Neural progenitor cell (in vitro differentiated cells): Measurements from ENCODE around the gene IFNA5. TPM values are rescaled to one million over a fixed set of nuclear protein-coding genes. Genes with fewer than 3 reads are reported as not detected.

Experiments
- DNase-seq: peaks from one replicate; pipeline ENCODE4 v3.0.0-alpha.2; 2016; ENCODE audit warnings: low spot score
- H2AFZ ChIP-seq: fragments of 200-600 bp; sonication (generic); replicated peaks from 2 replicates; pipeline ENCODE4 v1.6.1; 2016; ENCODE audit warnings: antibody characterized with exemption
- H3F3A ChIP-seq: fragments of 200-600 bp; sonication (generic); 2 replicates; pipeline ENCODE4 v1.6.1; 2016; ENCODE audit warnings: antibody characterized with exemption, low read depth
- H3K27ac ChIP-seq: fragments of 200-600 bp; sonication (generic); 2 replicates; pipeline ENCODE4 v1.5.1; 2016; ENCODE audit warnings: mild to moderate bottlenecking
- H3K27me3 ChIP-seq: fragments of 200-600 bp; sonication (generic); 2 replicates; pipeline ENCODE4 v1.6.1; 2016; ENCODE audit warnings: mild to moderate bottlenecking, moderate library complexity
- H3K36me3 ChIP-seq: fragments of 200-600 bp; sonication (generic); 2 replicates; pipeline ENCODE4 v1.5.1; 2016
- H3K4me1 ChIP-seq: fragments of 200-600 bp; sonication (generic); 2 replicates; pipeline ENCODE4 v1.6.1; 2016; ENCODE audit warnings: mixed run types
- H3K4me2 ChIP-seq: fragments of 200-600 bp; sonication (generic); 2 replicates; pipeline ENCODE4 v1.6.1; 2016
- H3K4me3 ChIP-seq: fragments of 200-600 bp; sonication (generic); 2 replicates; pipeline ENCODE4 v1.5.1; 2016
- H3K79me2 ChIP-seq: fragments of 200-600 bp; sonication (generic); 2 replicates; pipeline ENCODE4 v1.6.1; 2016; ENCODE audit warnings: low read depth
- H3K9ac ChIP-seq: fragments of 200-600 bp; sonication (generic); 2 replicates; pipeline ENCODE4 v1.6.1; 2016
- H3K9me3 ChIP-seq: fragments of 200-600 bp; sonication (generic); 2 replicates; pipeline ENCODE4 v1.5.1; 2016; ENCODE audit warnings: low read depth
- H4K20me1 ChIP-seq: fragments of 200-600 bp; sonication (generic); 2 replicates; pipeline ENCODE4 v1.6.1; 2016; ENCODE audit warnings: low read depth
- H3K27ac Mint-ChIP-seq: 3 replicates; pipeline ENCODE4 v1.8.0; 2021; ENCODE audit warnings: mixed read lengths
- H3K27me3 Mint-ChIP-seq: 2 replicates; pipeline ENCODE4 v1.8.0; 2022; ENCODE audit warnings: low read depth, mild to moderate bottlenecking, inconsistent platforms, moderate library complexity, mixed read lengths; ENCODE audit not compliant: insufficient read depth
- H3K36me3 Mint-ChIP-seq: 3 replicates; pipeline ENCODE4 v1.8.0; 2021; ENCODE audit warnings: mixed read lengths
- H3K4me1 Mint-ChIP-seq: 3 replicates; pipeline ENCODE4 v1.8.0; 2021; ENCODE audit warnings: mixed read lengths
- H3K4me3 Mint-ChIP-seq: 3 replicates; pipeline ENCODE4 v1.8.0; 2021; ENCODE audit warnings: mild to moderate bottlenecking, moderate library complexity, mixed read lengths
- H3K9me3 Mint-ChIP-seq: 3 replicates; pipeline ENCODE4 v1.8.0; 2020; ENCODE audit warnings: mixed read lengths
- CTCF ChIP-seq: fragments of 200-600 bp; sonication (generic); IDR thresholded peaks from 2 replicates; pipeline ENCODE4 v1.5.1; 2017; ENCODE audit warnings: antibody characterized with exemption, mild to moderate bottlenecking
- EZH2 ChIP-seq: fragments of 200-600 bp; sonication (generic); IDR thresholded peaks from 2 replicates; pipeline ENCODE4 v1.6.1; 2017; ENCODE audit warnings: antibody characterized with exemption, mild to moderate bottlenecking, moderate library complexity
- EZH2phosphoT487 ChIP-seq: fragments of 200-600 bp; sonication (generic); IDR thresholded peaks from 2 replicates; pipeline ENCODE4 v1.6.1; 2017; ENCODE audit warnings: antibody characterized with exemption
- total RNA-seq: library from RNA; depleted of rRNA; stranded (reverse); fragments of >200 nt; gene quantifications from 2 replicates; pipeline ENCODE4 v1.2.3, GENCODE V29; 2015; ENCODE audit warnings: low replicate concordance

The IFNA5 gene
- total RNA-seq, result 0.21 TPM in 1 of 2 replicates, not detected in the other

GRCh38 chr9:21305213-21305612 is at the start of gene IFNA5:
IFNA5 (minus strand) TSS chr9:21305313; CDS start chr9:21305256, 57 bp downstream.
- no peak within 1 kb of the TSS for H3K27ac Mint-ChIP-seq
- H3K36me3 Mint-ChIP-seq, result no peaks in the 10 kb centered on the region
- DNase-seq, result no peak
- H3K4me3 ChIP-seq, result no peak within 1 kb of the TSS
- no peaks in the 10 kb centered on the region for H3K4me1 ChIP-seq
- H3K36me3 ChIP-seq, result no peaks in the 10 kb centered on the region
- TF ChIP-seq EZH2phosphoT487 (no peak), CTCF (no peak), EZH2 (no peak)
- H3K9ac ChIP-seq, result no peak within 1 kb of the TSS
- no peaks in the 10 kb centered on the region for H3K27me3 Mint-ChIP-seq
- H3K9me3 ChIP-seq, result no peaks in the 10 kb centered on the region
- no peaks in the 10 kb centered on the region for H3F3A ChIP-seq
- no peak within 1 kb of the TSS for H3K27ac ChIP-seq
- no peak within 1 kb of the TSS for H3K4me2 ChIP-seq
- no peaks in the 10 kb centered on the region for H3K79me2 ChIP-seq
- no peak within 1 kb of the TSS for H2AFZ ChIP-seq
- H3K9me3 Mint-ChIP-seq, result no peaks in the 10 kb centered on the region
- no peaks in the 10 kb centered on the region for H3K4me1 Mint-ChIP-seq
- no peaks in the 10 kb centered on the region for H4K20me1 ChIP-seq
- H3K27me3 ChIP-seq, result peaks cover 34% of the 10 kb centered on the region
- no peak within 1 kb of the TSS for H3K4me3 Mint-ChIP-seq

- Histone ChIP-seq H3K4me1 (no peaks in the 10 kb centered on the region), H2AFZ (no peak within 1 kb of the TSS), H3K36me3 (no peaks in the 10 kb centered on the region), H3K79me2 (no peaks in the 10 kb centered on the region), H3K9me3 (no peaks in the 10 kb centered on the region), H3K9ac (no peak within 1 kb of the TSS), H4K20me1 (no peaks in the 10 kb centered on the region), H3K27me3 (no peaks in the 10 kb centered on the region), H3K4me2 (no peak within 1 kb of the TSS), H3F3A (no peaks in the 10 kb centered on the region), H3K4me3 (no peak within 1 kb of the TSS), H3K27ac (no peak within 1 kb of the TSS)
- Mint-ChIP-seq H3K9me3 (peaks cover 7% of the 10 kb centered on the region), H3K36me3 (no peaks in the 10 kb centered on the region), H3K27me3 (no peaks in the 10 kb centered on the region), H3K4me1 (no peaks in the 10 kb centered on the region), H3K27ac (no peak within 1 kb of the TSS), H3K4me3 (no peak within 1 kb of the TSS)
- no peak for TF ChIP-seq CTCF
- TF ChIP-seq EZH2, result no peak
- TF ChIP-seq EZH2phosphoT487, result no peak
- DNase-seq, result no peak
These were observed 45.7 kb upstream of the IFNA5 start, which contains the start of gene IFNA6 for GRCh38 chr9:21350787-21351186. IFNA6 (minus strand) TSS chr9:21350887; CDS start chr9:21350887, 0 bp downstream.

- Mint-ChIP-seq H3K4me3 (no peak overlapping the region), H3K27ac (no peak overlapping the region), H3K27me3 (no peaks in the 10 kb centered on the region), H3K36me3 (no peaks in the 10 kb centered on the region), H3K9me3 (peaks cover 12% of the 10 kb centered on the region), H3K4me1 (no peaks in the 10 kb centered on the region)
- H3K27me3 ChIP-seq, result no peaks in the 10 kb centered on the region
- no peak overlapping the region for H3K4me2 ChIP-seq
- H3K4me3 ChIP-seq, result no peak overlapping the region
- H3K9ac ChIP-seq, result no peak overlapping the region
- no peaks in the 10 kb centered on the region for H3K9me3 ChIP-seq
- H3K27ac ChIP-seq, result no peak overlapping the region
- DNase-seq, result no peak
- TF ChIP-seq EZH2 (no peak), EZH2phosphoT487 (no peak)
- H4K20me1 ChIP-seq, result no peaks in the 10 kb centered on the region
- no peak overlapping the region for H2AFZ ChIP-seq
- no peaks in the 10 kb centered on the region for H3F3A ChIP-seq
- H3K79me2 ChIP-seq, result no peaks in the 10 kb centered on the region
- H3K4me1 ChIP-seq, result no peaks in the 10 kb centered on the region
- no peaks in the 10 kb centered on the region for H3K36me3 ChIP-seq
These were observed 43.4 kb upstream of the IFNA5 start for GRCh38 chr9:21348430-21348970.

- no peaks in the 10 kb centered on the region for H3K27me3 Mint-ChIP-seq
- DNase-seq, result no peak
- Histone ChIP-seq H2AFZ (no peak overlapping the region), H3K27ac (no peak overlapping the region), H3K79me2 (no peaks in the 10 kb centered on the region), H3K4me1 (peaks cover 2% of the 10 kb centered on the region), H3K9me3 (no peaks in the 10 kb centered on the region), H3K9ac (no peak overlapping the region), H3K27me3 (no peaks in the 10 kb centered on the region), H4K20me1 (no peaks in the 10 kb centered on the region), H3K36me3 (no peaks in the 10 kb centered on the region), H3K4me2 (no peak overlapping the region), H3K4me3 (no peak overlapping the region), H3F3A (no peaks in the 10 kb centered on the region)
- H3K4me3 Mint-ChIP-seq, result no peak overlapping the region
- peaks cover 8% of the 10 kb centered on the region for H3K9me3 Mint-ChIP-seq
- peaks cover 4% of the 10 kb centered on the region for H3K4me1 Mint-ChIP-seq
- TF ChIP-seq EZH2phosphoT487 (no peak), EZH2 (no peak), CTCF (no peak)
- H3K27ac Mint-ChIP-seq, result no peak overlapping the region
- no peaks in the 10 kb centered on the region for H3K36me3 Mint-ChIP-seq
These were observed 35.6 kb upstream of the IFNA5 start for GRCh38 chr9:21340735-21341134.
